ENCODE measurements around the gene DEFB112. TPM values are rescaled to one million over a fixed set of nuclear protein-coding genes. Genes with fewer than 3 reads are reported as not detected.

The DEFB112 gene
- not detected in 2 replicates for total RNA-seq (ENCODE audit: low replicate concordance)

DNA sequence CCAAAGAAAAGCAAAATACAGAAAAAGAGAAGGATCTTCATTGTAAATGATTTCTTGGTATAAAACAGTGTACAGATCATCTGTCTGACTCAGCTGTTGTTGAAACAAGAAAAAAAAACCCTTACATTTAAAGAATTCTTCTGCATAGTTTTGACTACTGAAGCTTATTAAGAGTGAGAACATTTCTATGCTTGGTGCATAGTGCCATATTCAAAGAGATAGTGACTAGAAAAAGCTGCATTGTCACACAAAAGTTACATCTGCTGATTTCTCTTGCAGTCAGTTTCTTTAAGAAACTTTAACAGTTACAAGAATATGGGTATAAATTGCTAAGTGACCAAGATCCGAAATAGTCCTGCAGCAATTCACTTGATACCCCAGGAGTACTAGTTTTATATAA is at the start of gene DEFB112:
Gene DEFB112, minus strand, starts transcription at position 101 of the 400 bp plus-strand sequence. Its CDS starts 60 bp downstream, at position 41.

DNA sequence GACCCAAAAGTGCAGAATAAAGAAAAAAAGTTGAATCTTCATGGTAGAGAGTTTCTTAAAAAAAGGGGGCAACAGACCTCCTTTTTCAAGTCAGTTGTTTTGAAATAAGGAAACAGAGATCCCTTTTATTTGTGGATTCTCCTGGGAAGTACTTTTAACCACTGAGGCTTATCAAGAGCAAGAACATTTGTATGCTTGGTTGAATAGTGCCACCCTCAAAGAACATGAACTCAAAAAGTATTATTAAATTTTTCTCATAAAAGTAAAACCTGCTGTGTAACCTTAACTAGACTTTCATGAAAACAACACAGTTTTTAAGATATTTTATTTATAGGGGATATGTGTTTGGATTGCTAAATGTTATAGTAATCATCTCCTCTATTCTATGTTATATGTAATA is 27.8 kb downstream of the DEFB112 start, which contains the start of gene DEFB110:
Gene DEFB110, minus strand, starts transcription at position 101 of the 400 bp plus-strand sequence. Its CDS starts 59 bp downstream, at position 42.

Other genes with a start within 250 kb of the DEFB112 start
- not detected in 2 replicates for gene CRISP1, start 183.4 kb downstream of the DEFB112 start, total RNA-seq (ENCODE audit: low replicate concordance)
- gene DEFB114, start 85.8 kb downstream of the DEFB112 start, total RNA-seq (ENCODE audit: low replicate concordance): not detected in 2 replicates
- not detected in 2 replicates for gene DEFB113, start 80.3 kb downstream of the DEFB112 start, total RNA-seq (ENCODE audit: low replicate concordance)
- gene DEFB110, start 27.9 kb downstream of the DEFB112 start, total RNA-seq (ENCODE audit: low replicate concordance): not detected in 2 replicates